Gastroesophageal sphincter (tissue), 4 donors: Measurements from ENCODE around the gene CAMK1D. TPM values are rescaled to one million over a fixed set of nuclear protein-coding genes. Genes with fewer than 3 reads are reported as not detected.

ENCODE experiments used
- ATAC-seq: fragments of 150-250 bp; one replicate; pipeline ENCODE4 v1.9.1; 2016; ENCODE audit warnings: mild to moderate bottlenecking, moderate library complexity
- H3K27ac ChIP-seq, 4 donors: fragments of 200-600 bp; sonication (generic) in 3 of 4; 1 replicate in 3 of 4; 2 replicates in 1 of 4; pipeline ENCODE4 v1.5.1; 2016 to 2019
- H3K27me3 ChIP-seq: fragments of 200-600 bp; sonication (generic); one replicate; pipeline ENCODE4 v1.5.1; 2019
- H3K36me3 ChIP-seq, 2 donors: fragments of 200-600 bp; sonication (generic); one replicate each; pipeline ENCODE4 v1.5.1; 2019; ENCODE audit warnings: control low read depth in 1 of 2
- H3K4me1 ChIP-seq, 3 donors: fragments of 200-600 bp; sonication (generic); 1 replicate in 2 of 3; 2 replicates in 1 of 3; pipeline ENCODE4 v1.5.1; 2016 to 2019; ENCODE audit warnings: control low read depth in 2 of 3
- H3K4me3 ChIP-seq, 2 donors: fragments of 200-600 bp; sonication (generic); one replicate each; pipeline ENCODE4 v1.5.1; 2019; ENCODE audit warnings: mild to moderate bottlenecking in 1 of 2, moderate library complexity in 1 of 2
- H3K9me3 ChIP-seq, 3 donors: fragments of 200-600 bp; sonication (generic); one replicate each; pipeline ENCODE4 v1.5.1; 2017 to 2019; ENCODE audit warnings: control low read depth in 2 of 3
- CTCF ChIP-seq, 4 experiments: fragments of 200-600 bp in 2 of 4; fragments of 450-650 bp in 2 of 4; sonication (generic) in 1 of 4; IDR thresholded peaks; one replicate each; pipeline ENCODE4 v1.5.1; 2017 to 2019; ENCODE audit warnings: antibody characterized with exemption in 4 of 4, mild to moderate bottlenecking in 2 of 4, moderate library complexity in 2 of 4
- EP300 ChIP-seq: sonication (generic); formaldehyde crosslinking; IDR thresholded peaks from one replicate; pipeline ENCODE4 v1.6.1; 2017; ENCODE audit warnings: antibody characterized with exemption, mild to moderate bottlenecking
- POLR2A ChIP-seq, 2 donors: fragments of 450-650 bp; IDR thresholded peaks; one replicate each; pipeline ENCODE4 v1.6.1; 2017; ENCODE audit warnings: antibody characterized with exemption in 2 of 2, mild to moderate bottlenecking in 2 of 2, moderate library complexity in 1 of 2
- POLR2AphosphoS5 ChIP-seq: sonication (generic); formaldehyde crosslinking; IDR thresholded peaks from one replicate; pipeline ENCODE4 v1.6.1; 2017; ENCODE audit warnings: antibody characterized with exemption
- WGBS, 2 donors: methylation state at CpG; one replicate each; pipeline ENCODE4 v1.1.5; 2018; ENCODE audit warnings: low coverage in 1 of 2; 5-methylcytosine and 5-hydroxymethylcytosine counted together
- total RNA-seq, 4 donors: library from RNA; depleted of rRNA; stranded (reverse); fragments of >200 nt; gene quantifications; one replicate each; pipeline ENCODE4 v1.1.0, GENCODE V29; 2016

Gene CAMK1D
- total RNA-seq, 4 donors from 2014 or later = 11.6 to 18.3 (median 15.3) TPM

DNA sequence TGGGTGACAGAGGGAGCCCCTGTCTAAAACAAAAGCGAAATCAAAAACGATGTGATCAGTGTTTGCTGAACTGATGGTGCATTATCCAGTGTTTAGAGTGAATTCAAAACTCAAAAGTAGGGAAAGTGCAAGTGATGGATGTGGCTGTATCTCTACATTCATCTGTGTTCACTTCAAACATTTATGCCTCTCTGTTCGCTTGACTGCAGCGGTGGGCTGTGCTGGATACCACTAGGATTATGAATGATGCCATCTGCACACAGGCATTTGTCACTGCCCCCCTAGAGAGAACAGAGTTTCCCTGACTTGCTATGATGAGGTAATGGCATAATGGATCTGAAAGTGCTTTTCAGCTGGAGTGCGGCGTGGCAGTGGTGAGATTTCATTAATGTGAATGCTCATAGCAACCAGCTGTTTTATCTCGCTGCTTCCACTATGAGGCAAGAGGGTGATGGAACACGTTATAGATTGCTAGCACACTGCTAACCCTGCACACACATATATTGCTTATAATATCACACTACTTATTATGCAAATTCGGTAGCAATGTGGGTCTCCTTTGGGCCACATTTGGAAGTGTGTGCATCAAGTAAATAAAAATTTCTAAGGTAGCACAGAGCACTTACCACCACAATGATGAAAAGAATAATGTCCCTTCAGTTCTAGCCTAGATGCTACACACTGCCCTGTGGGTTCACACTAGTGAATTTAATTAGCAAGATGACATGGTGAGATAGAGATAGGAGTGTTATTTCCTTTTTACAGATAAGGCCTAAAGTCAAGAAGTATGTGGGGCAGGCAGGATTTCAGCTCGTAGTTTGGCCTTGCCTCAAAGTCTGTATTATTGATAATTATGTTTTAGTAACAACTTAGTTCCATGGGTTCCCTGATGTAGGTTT, 164.7 kb downstream of the CAMK1D start:
- 67 to 74% methylated on average over 5 to 10 of the region's 10 CpGs for WGBS, 2 donors
- no peak for TF ChIP-seq POLR2A (IDR thresholded peaks at IDR 0.05)

GRCh38 chr10:12518024-12518423, 168.7 kb downstream of the CAMK1D start:
- TF ChIP-seq EP300 = no peak
- TF ChIP-seq CTCF (IDR thresholded peaks at IDR 0.05) = no peak
- no peak for TF ChIP-seq POLR2AphosphoS5
- TF ChIP-seq POLR2A (IDR thresholded peaks at IDR 0.05) = no peak
- H3K4me1 ChIP-seq = no peaks in the 10 kb centered on the region
- no peak overlapping the region for H3K27ac ChIP-seq
- 93 to 100% methylated on average over 1 of the region's 1 CpG for WGBS, 2 donors
- H3K27me3 ChIP-seq = no peaks in the 10 kb centered on the region
- no peaks in the 10 kb centered on the region for H3K36me3 ChIP-seq
- no peak for ATAC-seq
- H3K9me3 ChIP-seq = no peaks in the 10 kb centered on the region
- no peak overlapping the region for H3K4me3 ChIP-seq

More for the DNA sequence above, 164.7 kb downstream of the CAMK1D start:
- H3K27me3 ChIP-seq = no peaks in the 10 kb centered on the region
- no peak for ATAC-seq
- H3K9me3 ChIP-seq = no peaks in the 10 kb centered on the region
- no peak overlapping the region for H3K27ac ChIP-seq
- H3K4me3 ChIP-seq = no peak overlapping the region
- no peaks in the 10 kb centered on the region for H3K36me3 ChIP-seq
- H3K4me1 ChIP-seq = peaks cover 0 to 20% (median 0%) of the 10 kb centered on the region in 3 donors

GRCh38 chr10:12521423-12521822, 172.1 kb downstream of the CAMK1D start:
- no peak overlapping the region for H3K4me3 ChIP-seq
- no peak for ATAC-seq

DNA sequence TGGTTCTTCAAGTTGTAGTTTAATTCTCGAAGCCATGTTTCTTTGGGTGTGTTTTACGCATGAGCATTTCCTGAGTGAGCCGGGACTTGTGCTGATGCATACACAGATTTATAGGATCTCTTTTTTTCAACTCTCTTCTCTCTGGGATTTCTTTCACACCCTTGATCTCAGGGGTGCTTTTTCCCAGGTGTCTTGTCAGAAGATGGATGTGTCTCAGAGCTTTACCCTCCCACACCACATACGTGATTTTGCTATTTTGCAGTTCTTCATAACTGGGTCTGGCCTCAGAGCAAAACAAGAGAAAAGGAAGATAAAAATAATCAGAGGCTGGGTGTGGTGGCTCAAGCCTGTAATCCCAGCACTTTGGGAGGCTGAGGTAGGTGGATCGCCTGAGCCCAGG, 177.0 kb downstream of the CAMK1D start:
- H3K4me1 ChIP-seq = peaks cover 0 to 36% (median 2%) of the 10 kb centered on the region in 3 donors
- no peaks in the 10 kb centered on the region for H3K27me3 ChIP-seq
- ATAC-seq = no peak
- 71 to 86% methylated on average over 1 to 4 of the region's 5 CpGs for WGBS, 2 donors
- no peaks in the 10 kb centered on the region for H3K9me3 ChIP-seq
- no peak overlapping the region for H3K27ac ChIP-seq
- no peaks in the 10 kb centered on the region for H3K36me3 ChIP-seq
- TF ChIP-seq EP300 (no peak), CTCF (IDR thresholded peaks at IDR 0.05) (no peak), POLR2A (IDR thresholded peaks at IDR 0.05) (no peak), POLR2AphosphoS5 (no peak)
- no peak overlapping the region for H3K4me3 ChIP-seq

More at GRCh38 chr10:12521423-12521822, 172.1 kb downstream of the CAMK1D start:
- Histone ChIP-seq H3K27me3 (no peaks in the 10 kb centered on the region), H3K36me3 (no peaks in the 10 kb centered on the region), H3K4me1 (no peaks in the 10 kb centered on the region), H3K9me3 (no peaks in the 10 kb centered on the region), H3K27ac (no peak overlapping the region)
- TF ChIP-seq POLR2AphosphoS5 = no peak
- TF ChIP-seq CTCF (IDR thresholded peaks at IDR 0.05) = no peak
- no peak for TF ChIP-seq EP300
- TF ChIP-seq POLR2A (IDR thresholded peaks at IDR 0.05) = no peak
- WGBS, 2 donors = 100% methylated on average over 1 of the region's 1 CpG

GRCh38 chr10:12529976-12530375, 180.6 kb downstream of the CAMK1D start:
- Histone ChIP-seq H3K4me1 (peaks cover 0 to 43% (median 6%) of the 10 kb centered on the region in 3 donors), H3K36me3 (no peaks in the 10 kb centered on the region), H3K27me3 (no peaks in the 10 kb centered on the region), H3K4me3 (no peak overlapping the region), H3K9me3 (no peaks in the 10 kb centered on the region), H3K27ac (peak overlapping the region in 2 of 4 donors; percentile 42 to 63)
- TF ChIP-seq POLR2A (IDR thresholded peaks at IDR 0.05) = no peak
- no peak for TF ChIP-seq EP300
- TF ChIP-seq CTCF (IDR thresholded peaks at IDR 0.05) = no peak
- no peak for TF ChIP-seq POLR2AphosphoS5
- ATAC-seq = no peak
- WGBS, 2 donors = 49 to 59% methylated on average over 3 to 7 of the region's 9 CpGs
